HG02571 (cell line): ENCODE measurements around the gene ARHGDIB.
A peak's percentile ranks its signal among the peaks of the same experiment; 100 is the strongest.

Experiments used
- ATAC-seq: cut with Tn5 transposase; IDR thresholded peaks from one replicate; pipeline ENCODE4 v1.9.1; 2021; ENCODE audit warnings: mild to moderate bottlenecking, moderate library complexity; ENCODE audit not compliant: unreplicated experiment

Gene ARHGDIB

DNA sequence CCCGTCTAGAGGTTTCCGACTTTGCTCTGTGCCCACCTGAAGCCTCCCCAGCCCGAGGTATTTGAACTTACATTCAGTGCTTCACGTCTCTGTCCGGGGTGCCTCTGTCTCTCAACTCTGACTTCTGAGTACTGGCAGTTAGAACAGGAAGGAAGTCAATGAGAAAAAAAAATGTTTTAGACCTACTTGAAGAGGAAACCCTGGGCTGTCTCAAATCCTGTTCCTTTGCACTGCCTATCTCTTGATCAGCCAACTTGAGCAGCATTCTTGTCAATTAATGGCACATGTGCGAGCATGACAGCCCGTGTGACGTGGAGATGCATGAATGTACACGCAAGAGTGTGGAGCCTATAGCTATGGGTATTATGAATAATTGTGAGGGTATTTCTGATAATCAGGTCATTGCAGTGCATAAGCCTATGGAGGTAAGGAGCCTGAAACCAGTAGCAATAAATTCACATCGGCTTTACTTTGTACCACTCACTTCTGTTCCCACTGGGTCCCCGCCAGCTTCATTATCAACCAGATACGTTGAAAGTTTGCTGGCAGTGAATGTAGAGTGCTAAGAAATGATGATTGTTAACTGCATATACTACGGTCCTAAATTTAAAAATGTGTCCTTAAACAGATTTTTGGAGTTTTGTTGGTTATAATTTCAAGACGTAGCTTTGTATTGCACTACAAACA, at the start of gene ARHGDIB:
TSS of gene ARHGDIB (minus strand) at position 136 of the 687 bp plus-strand sequence. CDS start 10,889 bp downstream, outside the sequence.
- ATAC-seq = peak; percentile 62

DNA sequence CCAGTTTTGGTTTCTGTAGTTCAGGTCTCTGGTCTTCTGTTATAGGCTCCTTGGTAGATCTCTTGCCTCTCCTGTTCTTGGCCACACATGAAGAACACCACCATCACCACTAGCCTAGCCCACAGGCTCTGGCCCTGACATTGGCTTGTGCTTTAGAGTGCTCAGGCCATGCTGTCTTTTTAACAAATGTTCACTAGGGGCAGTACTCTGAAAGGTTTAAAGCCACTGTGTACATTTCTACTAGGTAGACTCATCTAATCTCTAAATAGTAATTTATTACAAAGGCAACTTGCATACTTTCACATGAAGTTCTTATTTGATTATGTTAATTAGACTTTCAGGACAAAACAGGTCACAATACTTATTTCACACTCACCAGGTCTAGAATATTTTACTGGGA, 49.8 kb upstream of the ARHGDIB start:
- no peak for ATAC-seq

DNA sequence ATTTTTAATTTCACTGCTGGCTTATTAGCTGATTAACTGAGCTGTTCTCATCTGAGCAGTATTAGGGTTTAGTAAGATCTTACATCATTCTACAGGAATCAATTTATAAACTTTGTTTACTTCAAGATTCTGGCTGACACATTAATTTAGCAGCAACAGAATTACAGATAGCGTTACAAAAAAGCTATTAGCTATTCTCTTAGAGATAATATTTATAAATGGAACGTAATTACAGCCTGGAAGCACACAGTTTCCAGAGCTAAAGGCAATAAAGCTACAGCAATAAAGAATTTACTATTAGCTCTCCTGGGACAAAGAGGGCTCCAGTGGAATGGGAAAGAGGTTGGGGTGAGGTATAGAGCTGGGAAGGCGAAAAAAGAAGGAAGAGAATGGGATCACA, 46.1 kb upstream of the ARHGDIB start:
- no peak for ATAC-seq

DNA sequence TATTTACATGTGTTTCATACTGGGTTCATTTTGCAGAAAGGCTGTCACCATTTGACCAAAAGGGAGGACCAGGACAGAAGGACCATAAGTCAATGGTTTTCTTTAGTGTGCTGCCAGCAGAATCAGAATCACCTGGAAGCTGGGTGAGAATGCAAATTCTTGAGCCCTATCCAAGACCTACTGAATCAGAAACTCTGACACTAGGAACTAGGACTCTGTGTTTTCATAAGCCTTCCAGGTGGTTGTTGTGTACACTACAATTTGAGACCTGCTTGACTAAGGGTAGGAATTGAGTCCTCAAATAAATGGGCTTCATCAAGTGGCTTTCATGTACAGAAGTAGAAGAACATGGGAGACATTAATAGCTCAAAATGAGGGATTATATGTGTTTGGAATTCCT, 43.7 kb upstream of the ARHGDIB start:
- ATAC-seq = no peak

DNA sequence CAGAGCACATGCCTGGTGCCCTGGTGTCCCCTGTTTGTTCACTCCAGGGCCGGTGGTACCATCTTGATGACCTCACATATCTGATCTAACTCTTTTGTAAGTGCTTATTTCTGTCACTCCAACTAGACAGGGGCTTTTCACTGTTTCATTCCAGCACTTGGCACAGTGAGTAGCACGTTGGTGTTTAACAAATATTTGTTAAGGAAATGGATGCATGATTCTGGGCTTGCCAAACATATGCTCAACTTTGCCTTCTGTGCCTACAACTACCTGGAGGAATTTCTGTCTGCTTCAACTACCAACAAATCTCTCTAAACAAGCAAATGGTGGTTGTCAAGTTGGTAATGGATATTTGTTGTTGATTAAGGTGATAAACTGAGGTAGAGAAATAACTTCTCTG, 43.0 kb upstream of the ARHGDIB start:
- ATAC-seq = no peak

DNA sequence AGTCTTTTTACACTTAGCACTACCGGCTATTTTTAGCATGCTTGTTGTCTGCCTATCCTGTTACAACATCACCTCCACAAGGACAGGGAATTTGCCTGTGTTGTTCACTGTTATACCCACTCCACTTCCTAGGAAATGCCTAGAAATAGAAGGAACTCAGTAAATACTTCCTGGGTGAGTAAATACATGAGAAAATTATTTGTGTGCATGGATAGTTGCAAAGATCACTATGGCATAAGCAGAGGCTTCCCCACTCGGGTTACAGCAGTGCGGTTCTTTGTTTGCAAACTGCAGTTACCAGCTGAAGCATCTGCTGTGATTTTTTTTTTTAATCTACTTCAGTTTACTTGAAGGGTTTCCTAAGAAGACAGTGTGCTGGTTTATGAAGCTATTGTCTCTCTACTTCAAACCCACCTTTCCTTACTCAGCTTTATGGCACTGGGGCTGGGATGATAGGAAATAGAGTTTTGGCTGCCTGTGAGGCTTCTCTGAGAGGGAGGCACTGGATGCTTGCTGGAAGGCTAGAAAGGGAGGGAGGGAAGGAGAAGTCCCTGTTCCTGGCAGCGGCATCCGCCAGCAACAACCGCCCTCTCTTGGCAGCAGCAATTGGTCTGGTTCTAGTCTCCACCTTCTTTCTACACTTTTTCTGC, 40.5 kb upstream of the ARHGDIB start:
- ATAC-seq = no peak

DNA sequence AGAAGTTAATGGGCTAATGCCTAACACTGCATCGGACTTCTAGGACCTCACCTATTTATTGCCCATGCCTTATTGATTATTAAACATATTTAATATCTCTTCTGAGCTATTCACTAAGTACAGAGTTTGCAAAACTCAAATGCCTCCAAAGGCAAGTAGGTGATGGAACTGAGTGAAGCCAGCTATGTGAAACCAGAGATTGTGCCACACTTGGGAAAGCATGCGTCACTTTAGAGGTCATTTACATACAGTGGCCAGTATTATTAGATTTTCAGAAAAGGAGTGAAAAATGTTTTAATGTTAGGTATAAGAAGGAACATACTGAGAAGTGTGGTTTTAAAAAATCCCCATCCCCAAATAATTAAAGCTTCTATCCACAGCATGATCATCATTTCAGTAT, 39.2 kb upstream of the ARHGDIB start:
- no peak for ATAC-seq

DNA sequence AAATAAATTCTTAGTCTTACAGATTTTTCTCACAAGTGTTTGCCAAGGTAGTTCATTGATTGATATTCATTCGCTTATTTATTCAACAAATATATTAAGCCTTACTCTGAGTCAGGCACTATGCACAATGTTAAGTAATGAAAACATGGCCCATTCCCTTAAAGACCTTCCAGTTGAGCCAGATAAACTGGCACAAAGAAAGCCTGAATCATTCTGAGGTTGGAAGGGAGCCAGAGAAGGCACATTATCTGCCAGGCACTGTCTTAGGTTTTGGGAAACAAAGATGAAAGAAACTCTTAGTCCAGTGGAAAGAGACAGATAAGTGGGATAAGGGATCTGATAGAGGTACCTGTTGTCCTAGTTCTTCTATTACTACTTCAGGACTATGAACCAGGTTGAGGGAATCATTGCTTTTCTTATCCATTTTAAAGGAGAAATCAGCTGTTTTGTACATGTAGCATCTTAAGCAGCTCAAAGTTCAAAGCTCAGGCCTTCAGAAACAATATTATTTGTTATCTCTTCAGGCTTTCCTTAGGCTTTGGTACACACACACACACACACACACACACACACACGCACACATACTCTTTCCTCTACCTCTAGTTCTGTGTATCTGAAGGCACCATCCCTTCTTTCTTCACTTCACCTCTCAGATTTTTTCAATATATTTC, 38.4 kb upstream of the ARHGDIB start:
- ATAC-seq = no peak

DNA sequence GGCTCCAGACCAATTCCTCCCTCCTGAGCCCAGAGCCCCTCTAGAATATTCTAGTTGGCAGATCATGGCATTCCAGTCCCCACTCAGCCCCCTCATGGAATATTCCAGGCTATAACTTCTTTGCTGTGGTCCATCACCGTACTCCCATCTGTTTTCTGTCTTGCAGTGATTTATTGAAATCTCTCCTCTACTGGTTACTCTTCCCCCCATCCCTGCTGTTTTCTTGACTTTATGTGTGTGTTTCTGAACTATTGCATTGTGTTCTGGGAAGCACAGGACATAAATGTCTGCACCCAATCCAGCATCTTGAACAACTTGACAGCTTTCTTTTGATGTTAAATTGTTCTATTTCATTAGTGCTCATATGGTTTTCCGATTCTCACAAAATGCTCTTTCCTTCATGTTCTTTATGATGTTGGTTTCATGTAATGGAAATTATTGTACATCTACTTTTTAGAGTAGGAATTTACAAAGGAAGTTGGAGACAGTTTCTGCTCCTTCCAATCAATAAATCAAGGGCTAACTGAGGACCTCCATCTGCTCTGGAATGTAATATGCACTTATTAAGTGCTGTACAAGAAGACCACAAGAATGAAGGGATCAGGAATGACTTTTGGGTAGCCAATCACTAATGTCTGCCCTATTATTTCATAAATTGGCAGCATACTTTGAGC, 37.8 kb upstream of the ARHGDIB start:
- no peak for ATAC-seq

DNA sequence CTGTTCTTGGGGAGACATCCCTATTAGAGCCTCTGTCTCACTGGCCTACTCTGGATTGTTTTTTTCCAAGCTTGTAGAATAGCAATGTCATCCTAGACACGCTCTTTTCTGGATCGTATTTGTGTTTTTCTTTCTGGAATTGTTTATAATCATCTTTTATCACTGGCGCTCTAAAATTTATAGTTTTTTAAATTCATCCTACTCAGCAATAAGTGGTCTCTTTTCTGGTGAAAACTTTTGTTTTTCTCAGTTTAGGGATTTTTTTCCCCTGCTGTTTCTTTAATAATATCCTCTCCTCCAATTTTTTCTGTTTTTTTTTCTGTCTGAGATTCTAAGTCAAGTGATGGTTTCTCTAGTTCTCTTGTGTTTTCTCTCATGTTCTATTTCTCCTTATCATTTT, 36.6 kb upstream of the ARHGDIB start:
- ATAC-seq = no peak

DNA sequence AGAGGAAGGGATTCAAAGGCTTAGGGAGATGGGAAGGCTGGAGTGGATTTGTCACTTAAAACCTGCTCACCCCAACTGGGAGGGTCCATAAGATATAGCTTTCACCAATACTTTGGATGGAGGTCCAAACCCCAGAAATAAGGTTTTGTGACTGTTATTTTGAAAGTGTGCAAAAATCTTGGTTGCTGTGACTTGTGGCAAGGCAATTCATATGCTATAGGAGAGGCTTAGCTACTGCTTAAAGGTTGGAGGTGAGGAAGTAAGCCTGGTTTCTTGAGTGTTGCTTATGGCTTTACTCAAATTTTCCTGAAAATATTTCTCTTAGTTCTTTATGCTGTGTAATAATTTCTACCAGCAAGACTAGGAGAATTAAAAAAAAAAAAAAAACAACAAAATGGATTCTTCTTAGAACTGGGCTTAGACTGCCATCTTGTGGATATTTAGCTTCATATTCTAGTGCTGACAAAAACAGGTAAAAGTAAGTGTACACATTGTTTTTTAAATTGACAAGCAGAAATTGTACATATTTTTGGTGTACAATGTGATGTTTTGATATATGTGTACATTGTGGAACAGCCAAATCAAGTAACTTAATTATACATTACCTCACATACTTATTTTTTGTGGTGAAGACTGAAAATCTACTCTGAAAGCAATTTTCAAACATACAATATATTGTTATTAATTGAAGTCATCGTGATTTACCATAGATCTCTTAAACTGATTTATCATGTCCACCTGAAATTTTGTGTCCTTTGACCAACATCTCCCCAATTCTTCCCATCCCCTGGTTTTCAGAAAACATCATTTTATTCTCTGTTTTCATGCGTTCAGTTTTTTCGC, 34.4 kb upstream of the ARHGDIB start:
- ATAC-seq = no peak

DNA sequence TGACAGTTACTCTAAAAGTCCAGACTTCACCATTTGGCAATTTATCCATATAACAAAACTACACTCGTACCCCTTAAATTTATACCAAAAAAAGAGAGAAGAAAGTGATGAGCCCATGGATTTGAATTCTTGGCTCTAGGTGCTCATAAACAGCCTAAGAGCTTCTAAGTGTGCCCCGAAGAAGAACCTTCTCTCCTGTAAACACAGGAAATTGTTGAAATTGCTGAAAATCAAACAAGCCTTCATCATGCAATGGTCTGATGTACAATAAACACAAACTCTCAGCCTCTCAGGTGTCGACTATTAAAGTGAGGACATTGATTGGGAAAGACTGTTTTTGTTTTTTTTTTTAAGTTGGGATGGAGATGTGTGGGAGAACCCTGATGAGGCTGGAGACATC, 33.2 kb upstream of the ARHGDIB start:
- no peak for ATAC-seq

DNA sequence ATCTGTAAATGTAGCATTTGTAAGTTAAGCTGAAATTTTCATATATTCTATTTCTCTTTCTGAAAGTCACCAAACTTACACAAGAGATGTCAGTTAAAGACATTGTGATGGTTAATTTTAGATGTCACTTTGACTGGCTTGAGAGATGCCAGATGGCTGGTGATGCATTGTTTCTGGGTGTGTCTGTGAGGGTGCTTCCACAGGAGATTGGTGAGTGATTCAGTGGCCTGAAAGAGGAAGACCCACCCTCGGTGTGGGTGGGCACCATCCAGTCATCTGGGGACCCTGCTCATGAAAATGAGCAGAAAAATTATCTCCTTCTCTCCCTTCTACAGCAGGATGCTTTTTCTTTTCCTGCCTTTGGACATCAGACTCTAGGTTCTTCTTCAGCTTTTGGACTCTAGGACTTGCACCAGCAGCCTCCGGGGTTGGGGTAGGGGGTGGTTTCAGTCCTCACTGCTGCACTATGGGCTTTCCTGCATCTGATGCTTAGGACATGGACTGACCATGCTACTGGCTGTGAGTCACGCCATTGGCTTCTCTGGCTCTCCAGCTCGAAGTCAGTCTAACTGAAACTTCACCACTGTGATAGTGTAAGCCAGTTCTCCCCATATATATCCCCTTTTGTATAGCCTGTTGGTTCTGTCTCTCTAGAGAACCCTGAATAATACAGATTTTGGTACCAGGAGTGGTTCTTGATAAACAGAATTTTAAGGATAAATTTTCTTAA, 32.3 kb upstream of the ARHGDIB start:
- no peak for ATAC-seq

DNA sequence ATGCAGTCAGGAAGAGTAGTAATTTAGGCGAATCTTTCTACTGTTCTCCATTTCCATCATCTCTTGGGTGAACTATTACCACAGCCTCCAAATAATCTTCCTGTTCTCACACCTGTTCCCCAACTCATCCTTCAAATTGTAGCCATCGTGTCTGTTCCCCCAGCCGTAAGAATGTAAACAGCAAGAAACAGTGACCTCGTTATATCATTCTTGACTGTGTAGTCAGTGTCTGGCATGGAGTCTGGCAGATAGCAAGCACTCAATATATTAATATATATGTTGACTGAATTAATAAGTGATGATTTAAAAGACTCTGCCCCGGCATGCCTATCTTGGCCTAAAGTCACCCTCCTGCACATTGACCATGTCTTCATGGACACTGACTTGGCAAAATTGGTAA, 31.7 kb upstream of the ARHGDIB start:
- ATAC-seq = no peak

DNA sequence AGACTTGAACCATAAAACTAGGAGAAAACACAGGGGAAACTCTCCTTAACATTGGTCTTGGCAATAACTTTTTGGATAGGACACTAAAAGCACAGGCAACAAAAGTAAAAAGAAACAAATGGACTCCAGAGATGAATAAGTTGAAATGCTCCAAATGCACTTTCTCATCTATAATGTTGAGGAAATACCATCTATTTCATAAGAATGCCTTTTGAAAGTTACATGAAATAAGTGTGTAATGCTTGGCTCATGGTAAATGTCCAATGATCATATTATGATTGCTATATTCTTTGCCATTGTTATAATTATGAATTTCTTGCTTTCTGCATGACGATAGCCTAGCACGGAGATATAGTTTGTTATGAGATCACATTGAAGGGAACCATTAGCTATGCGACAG, 31.3 kb upstream of the ARHGDIB start:
- no peak for ATAC-seq

DNA sequence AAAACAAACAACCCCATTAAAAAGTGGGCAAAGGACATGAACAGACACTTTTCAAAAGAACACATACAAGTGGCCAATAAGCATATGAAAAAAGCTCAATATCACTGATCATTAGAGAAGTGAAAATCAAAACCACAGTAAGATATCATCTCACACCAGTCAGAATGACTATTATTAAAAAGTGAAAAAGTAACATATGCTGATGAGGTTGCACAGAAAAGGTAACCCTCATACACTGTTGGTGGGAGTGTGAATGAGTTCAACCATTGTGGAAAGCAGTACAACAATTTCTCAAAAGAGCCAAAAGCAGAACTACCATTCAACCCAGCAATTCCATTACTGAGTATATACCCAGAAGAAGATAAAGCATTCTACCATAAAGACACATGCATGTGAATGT, 29.7 kb upstream of the ARHGDIB start:
- no peak for ATAC-seq

DNA sequence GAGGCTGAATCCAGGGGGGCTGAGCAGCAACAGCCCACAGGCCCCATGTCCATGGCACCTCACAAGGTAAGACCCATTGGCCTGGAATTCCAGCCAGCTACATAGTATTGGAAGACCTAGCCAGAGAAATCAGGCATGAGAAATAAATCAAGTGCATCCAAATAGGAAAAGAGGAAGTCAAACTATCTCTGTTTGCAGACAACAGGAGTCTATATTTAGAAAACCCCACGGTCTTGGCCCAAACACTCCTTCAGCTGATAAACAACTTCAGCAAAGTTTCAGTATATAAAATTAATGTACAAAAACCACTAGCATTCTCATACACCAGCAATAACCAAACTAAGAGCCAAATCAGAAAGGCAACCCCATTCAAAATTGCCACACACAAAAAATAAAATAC, 28.4 kb upstream of the ARHGDIB start:
- ATAC-seq = no peak

DNA sequence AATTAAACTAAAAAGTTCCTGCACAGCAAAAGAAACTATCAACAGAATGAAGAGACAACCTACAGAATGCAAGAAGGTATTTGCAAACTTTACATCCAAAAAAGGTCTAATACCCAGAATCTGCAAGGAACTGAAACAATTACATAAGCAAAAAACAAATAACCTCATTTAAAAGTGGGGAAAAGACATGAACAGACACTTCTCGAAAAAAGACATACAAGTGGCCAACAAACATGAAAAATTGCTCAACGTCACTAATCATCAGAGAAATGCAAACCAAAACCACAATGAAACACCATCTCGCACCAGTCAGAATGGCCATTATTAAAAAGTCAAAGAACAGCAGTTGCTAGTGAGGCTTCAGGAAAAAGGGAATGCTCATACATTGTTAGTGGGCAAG, 26.6 kb upstream of the ARHGDIB start:
- ATAC-seq = no peak

DNA sequence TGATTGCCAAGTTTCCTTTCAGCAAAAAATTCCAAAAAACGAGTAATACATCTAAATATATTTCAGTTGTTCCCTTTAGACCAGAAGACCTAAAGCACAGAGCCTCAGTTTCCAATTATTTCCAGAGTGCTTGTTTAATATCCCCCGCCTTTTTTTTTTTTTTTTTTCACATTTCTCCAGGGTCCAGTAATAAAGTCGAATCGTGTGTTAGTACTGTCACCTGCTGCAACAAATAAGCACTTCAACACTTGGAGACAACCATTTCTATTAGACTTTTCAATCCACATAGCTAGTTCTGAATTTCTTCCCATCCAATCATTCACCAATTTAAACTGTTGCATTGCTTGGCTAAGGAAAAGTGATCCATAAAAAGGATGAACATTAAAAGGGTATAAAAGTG, 25.0 kb upstream of the ARHGDIB start:
- no peak for ATAC-seq

DNA sequence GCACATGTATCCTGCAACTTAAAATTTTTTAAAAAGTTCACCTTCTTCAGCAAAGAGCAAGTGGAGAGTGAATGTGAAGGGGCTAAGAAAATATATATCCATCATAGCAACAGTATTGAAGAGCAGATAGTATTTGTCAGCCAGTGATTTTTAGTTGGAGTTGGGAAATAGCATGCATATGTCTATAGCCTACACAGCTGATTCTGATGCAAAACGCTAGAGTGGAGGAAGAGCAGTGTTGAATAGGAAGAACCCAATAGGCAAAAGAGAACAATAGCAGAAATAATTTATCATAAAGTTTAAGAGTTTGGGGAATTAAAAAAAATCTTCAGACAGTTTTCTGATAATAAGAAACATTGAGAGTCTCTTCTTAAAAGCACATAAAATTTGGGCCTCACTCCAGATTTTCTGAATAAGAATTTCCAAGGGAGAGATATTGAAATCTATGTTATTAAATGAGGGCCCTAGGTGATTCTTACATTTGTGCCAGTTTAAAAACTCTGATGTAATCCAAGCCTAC, 23.4 kb upstream of the ARHGDIB start:
- ATAC-seq = no peak
